Psoas muscle (tissue), 8 donors: ENCODE measurements around the gene CRELD1. TPM values are rescaled to one million over a fixed set of nuclear protein-coding genes. Genes with fewer than 3 reads are reported as not detected.

ENCODE experiments used
- ATAC-seq, 4 donors: fragments of 200-7000 bp; cut with Tn5 transposase; one replicate each; pipeline ENCODE4 v1.9.1; 2020; ENCODE audit warnings: moderate library complexity in 3 of 4, mild to moderate bottlenecking in 2 of 4
- DNase-seq, 2 donors: peaks; one replicate each; pipeline ENCODE4 v3.0.0-alpha.2; 2020
- H3K27ac ChIP-seq: fragments of 200-600 bp; one replicate; pipeline ENCODE4 v1.8.0; 2022
- H3K27me3 ChIP-seq, 3 donors: fragments of 200-600 bp in 1 of 3; one replicate each; pipeline versions ENCODE4 v1.6.1 to v1.8.0; 2013 to 2022; ENCODE audit warnings: low read length in 2 of 3, mild to moderate bottlenecking in 2 of 3, moderate library complexity in 1 of 3; ENCODE audit not compliant: insufficient read depth in 3 of 3
- H3K36me3 ChIP-seq, 2 donors: fragments of 200-600 bp in 1 of 2; one replicate each; pipeline versions ENCODE4 v1.6.1 to v1.8.0; 2013 to 2022; ENCODE audit warnings: low read depth in 1 of 2, mild to moderate bottlenecking in 1 of 2, moderate library complexity in 1 of 2; ENCODE audit not compliant: insufficient read depth in 1 of 2
- H3K4me1 ChIP-seq: fragments of 200-600 bp; one replicate; pipeline ENCODE4 v1.8.0; 2022
- H3K4me3 ChIP-seq: fragments of 200-600 bp; one replicate; pipeline ENCODE4 v1.8.0; 2022; ENCODE audit warnings: mild to moderate bottlenecking
- H3K9me3 ChIP-seq: fragments of 200-600 bp; one replicate; pipeline ENCODE4 v1.8.0; 2022
- WGBS, 3 donors: extraction: QIAGEN DNeasy Blood & Tissue Kit; methylation state at CpG; one replicate each; pipeline versions ENCODE4 v1.1.6 to v1.1.7; 2013; 5-methylcytosine and 5-hydroxymethylcytosine counted together
- intact Hi-C, 2 donors: fragments of 100-400 bp; cut with DNase I; formaldehyde crosslinking; loops; one replicate each; pipeline versions ENCODE4 v1.11.0 to v1.14.2; 2022
- long read RNA-seq, 2 donors: library from polyadenylated mRNA; unstranded; transcript quantifications; one replicate each; pipeline ENCODE4 v2.0.0, GENCODE V29; 2021
- polyA plus RNA-seq, 3 donors: library from polyadenylated mRNA; stranded (reverse); fragments of 200-250 nt; gene quantifications; one replicate each; pipeline ENCODE4 v1.2.3, GENCODE V29; 2013
- total RNA-seq, 4 donors: library from RNA; stranded (reverse); fragmentation: NEBNext Ultra II Directional in 2 of 4; extraction: Animal tissue kit (Norgen Biotek cat#: 25700) in 2 of 4; gene quantifications; one replicate each; pipeline versions ENCODE4 v1.2.1 to v1.2.4, GENCODE V29; 2021 to 2023
- TF ChIP-seq, protein P1 (sequence below): fragments of 200-600 bp; IDR thresholded peaks from one replicate; pipeline ENCODE4 v1.8.0; 2022; ENCODE audit warnings: antibody characterized with exemption
- donor health status: healthy with polysubstance abuse.
- donor health status: DM: no; HTN: no; CAD: no; lungs with moderate emphysema.
- donor health status: Bipolar disorder and iron deficiency.
- donor health status: healthy.
- donor health status: DM: yes; HTN: yes; CAD: no.
- donor health status: DM: no; HTN: no; CAD: no.
- donor health status: DM: no; HTN: no; CAD: no.
- donor health status: DM: yes; HTN: yes; CAD: no.

CRELD1 gene
- total RNA-seq (10 to 100 TPM; 28.5 to 47.5 (median 37.8) TPM), polyA plus RNA-seq (10 to 100 TPM; 24.2 to 35.0 (median 25.2) TPM)
- long read RNA-seq, donor 1, transcript CRELD1-206 (11 exons, 1,778 nt), result major isoform, 42 of 79 reads
- long read RNA-seq, donor 1, transcript CRELD1-203 (11 exons, 1,728 nt), result minor isoform, 12 of 79 reads
- long read RNA-seq, donor 1, transcript CRELD1-202 (10 exons, 2,696 nt), result minor isoform, 13 of 79 reads
- long read RNA-seq, donor 1, partial matches to known transcripts, result 3 of 79 reads
- long read RNA-seq, donor 1, other reads (novel, unspliced or antisense), result 9 of 79 reads
- long read RNA-seq, donor 2, transcript CRELD1-203 (11 exons, 1,728 nt), result minor isoform, 20 of 87 reads
- long read RNA-seq, donor 2, transcript CRELD1-206 (11 exons, 1,778 nt), result major isoform, 41 of 87 reads
- long read RNA-seq, donor 2, transcript CRELD1-202 (10 exons, 2,696 nt), result minor isoform, 10 of 87 reads
- long read RNA-seq, donor 2, partial matches to known transcripts, result 3 of 87 reads
- long read RNA-seq, donor 2, other reads (novel, unspliced or antisense), result 12 of 87 reads

GRCh38 chr3:9933561-9934234 lies at the start of gene CRELD1:
TSS of gene CRELD1 (plus strand) at chr3:9933834. CDS start at chr3:9934439, 605 bp downstream.
- 0% methylated on average over 41 to 50 of the region's 50 CpGs for WGBS, 3 donors
- intact Hi-C loops, result loop anchor here in 1 of 2 donors (1.0 to 10.0 kb wide), 2 partner anchors 44 to 291 kb away; no protein-coding TSS in a partner anchor
- H3K4me3 ChIP-seq, result peak within 1 kb of the TSS; percentile 79
- H3K4me1 ChIP-seq, result peaks cover 26% of the 10 kb centered on the region
- peak within 1 kb of the TSS; percentile 94 for H3K27ac ChIP-seq
- no peaks in the 10 kb centered on the region for H3K27me3 ChIP-seq
- ATAC-seq (peak; percentile 93 to 95 (median 94)), DNase-seq (peak; percentile 94 to 98)
- no peaks in the 10 kb centered on the region for H3K9me3 ChIP-seq
- peaks cover 0 to 50% of the 10 kb centered on the region in 2 donors for H3K36me3 ChIP-seq
- TF ChIP-seq, protein P1, sequence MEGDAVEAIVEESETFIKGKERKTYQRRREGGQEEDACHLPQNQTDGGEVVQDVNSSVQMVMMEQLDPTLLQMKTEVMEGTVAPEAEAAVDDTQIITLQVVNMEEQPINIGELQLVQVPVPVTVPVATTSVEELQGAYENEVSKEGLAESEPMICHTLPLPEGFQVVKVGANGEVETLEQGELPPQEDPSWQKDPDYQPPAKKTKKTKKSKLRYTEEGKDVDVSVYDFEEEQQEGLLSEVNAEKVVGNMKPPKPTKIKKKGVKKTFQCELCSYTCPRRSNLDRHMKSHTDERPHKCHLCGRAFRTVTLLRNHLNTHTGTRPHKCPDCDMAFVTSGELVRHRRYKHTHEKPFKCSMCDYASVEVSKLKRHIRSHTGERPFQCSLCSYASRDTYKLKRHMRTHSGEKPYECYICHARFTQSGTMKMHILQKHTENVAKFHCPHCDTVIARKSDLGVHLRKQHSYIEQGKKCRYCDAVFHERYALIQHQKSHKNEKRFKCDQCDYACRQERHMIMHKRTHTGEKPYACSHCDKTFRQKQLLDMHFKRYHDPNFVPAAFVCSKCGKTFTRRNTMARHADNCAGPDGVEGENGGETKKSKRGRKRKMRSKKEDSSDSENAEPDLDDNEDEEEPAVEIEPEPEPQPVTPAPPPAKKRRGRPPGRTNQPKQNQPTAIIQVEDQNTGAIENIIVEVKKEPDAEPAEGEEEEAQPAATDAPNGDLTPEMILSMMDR, result no peak

- Histone ChIP-seq H3K36me3 (no peaks in the 10 kb centered on the region), H3K4me1 (no peaks in the 10 kb centered on the region), H3K27ac (no peak overlapping the region), H3K9me3 (no peaks in the 10 kb centered on the region), H3K4me3 (no peak overlapping the region), H3K27me3 (no peaks in the 10 kb centered on the region)
- intact Hi-C loops, result no loop called here
- TF ChIP-seq, protein P1, result no peak
- WGBS, 3 donors, result 58 to 69% (median 62%) methylated on average over 11 of the region's 11 CpGs
- DNase-seq (no peak), ATAC-seq (peak in 3 of 4 donors; percentile 74 to 83 (median 77))
These were observed 49.0 kb upstream of the CRELD1 start for GRCh38 chr3:9884555-9885165.

GRCh38 chr3:9886328-9886727 lies 47.3 kb upstream of the CRELD1 start:
- Histone ChIP-seq H3K36me3 (no peaks in the 10 kb centered on the region), H3K4me3 (no peak overlapping the region), H3K4me1 (peaks cover under 1% of the 10 kb centered on the region), H3K27me3 (no peaks in the 10 kb centered on the region), H3K9me3 (no peaks in the 10 kb centered on the region), H3K27ac (no peak overlapping the region)
- ATAC-seq, result no peak
- no peak for DNase-seq
- TF ChIP-seq, protein P1, result no peak
- intact Hi-C loops, result no loop called here

GRCh38 chr3:9887480-9887879 lies 46.2 kb upstream of the CRELD1 start:
- DNase-seq (no peak), ATAC-seq (no peak)
- no peaks in the 10 kb centered on the region for H3K9me3 ChIP-seq
- intact Hi-C loops, result no loop called here
- H3K4me3 ChIP-seq, result no peak overlapping the region
- TF ChIP-seq, protein P1, result no peak
- H3K27ac ChIP-seq, result no peak overlapping the region
- no peaks in the 10 kb centered on the region for H3K27me3 ChIP-seq
- peaks cover 6% of the 10 kb centered on the region for H3K4me1 ChIP-seq
- H3K36me3 ChIP-seq, result peaks cover 2 to 4% of the 10 kb centered on the region in 2 donors
- 84 to 90% (median 85%) methylated on average over 5 of the region's 5 CpGs for WGBS, 3 donors
